Stomach (tissue), 9 donors: ENCODE data around the gene WDR89. TPM values are rescaled to one million over a fixed set of nuclear protein-coding genes. Genes with fewer than 3 reads are reported as not detected.

Experiments
- DNase-seq, 2 donors: peaks; one replicate each; pipeline versions ENCODE4 v3.0.0 to v3.0.0-alpha.2; 2013 to 2019
- H3K27ac ChIP-seq, 5 donors: fragments of 200-600 bp in 4 of 5; sonication (generic) in 4 of 5; one replicate each; pipeline ENCODE4 v1.5.1; 2013 to 2019; ENCODE audit warnings: mild to moderate bottlenecking in 1 of 5, moderate library complexity in 1 of 5
- H3K27me3 ChIP-seq, 3 donors: fragments of 200-600 bp; sonication (generic); one replicate each; pipeline ENCODE4 v1.5.1; 2017 to 2019; ENCODE audit warnings: mixed run types in 1 of 3
- H3K36me3 ChIP-seq, 4 donors: fragments of 200-600 bp; sonication (generic); 1 replicate in 3 of 4; 2 replicates in 1 of 4; pipeline ENCODE4 v1.5.1; 2016 to 2019
- H3K4me1 ChIP-seq, 4 donors: fragments of 200-600 bp; sonication (generic); one replicate each; pipeline ENCODE4 v1.5.1; 2016 to 2019
- H3K4me3 ChIP-seq, 4 donors: fragments of 200-600 bp; sonication (generic) in 3 of 4; one replicate each; pipeline ENCODE4 v1.5.1; 2016 to 2019; ENCODE audit warnings: mild to moderate bottlenecking in 1 of 4
- H3K9me3 ChIP-seq, 4 donors: fragments of 200-600 bp; sonication (generic); one replicate each; pipeline ENCODE4 v1.5.1; 2016 to 2019
- EP300 ChIP-seq: sonication (generic); formaldehyde crosslinking; IDR thresholded peaks from one replicate; pipeline ENCODE4 v1.6.1; 2017; ENCODE audit warnings: antibody characterized with exemption
- POLR2A ChIP-seq, 4 donors: fragments of 450-650 bp; IDR thresholded peaks; one replicate each; pipeline ENCODE4 v1.6.1; 2016; ENCODE audit warnings: antibody characterized with exemption in 4 of 4, control low read depth in 2 of 4, mild to moderate bottlenecking in 1 of 4, moderate library complexity in 1 of 4
- POLR2AphosphoS5 ChIP-seq, 3 donors: sonication (generic); formaldehyde crosslinking; IDR thresholded peaks; one replicate each; pipeline ENCODE4 v1.6.1; 2016; ENCODE audit warnings: antibody characterized with exemption in 3 of 3
- WGBS, 5 donors: extraction: QIAGEN DNeasy Blood & Tissue Kit in 3 of 5; methylation state at CpG; one replicate each; pipeline versions ENCODE4 v1.1.5 to v1.1.7; 2013 to 2018; 5-methylcytosine and 5-hydroxymethylcytosine counted together
- intact Hi-C: fragments of 100-400 bp; cut with DNase I; formaldehyde crosslinking; loops from one replicate; pipeline ENCODE4 v1.15.1; 2023; ENCODE audit warnings: low total_unique reads
- polyA plus RNA-seq, 3 donors: library from polyadenylated mRNA; stranded (reverse); fragments of 200-250 nt; gene quantifications; one replicate each; pipeline ENCODE4 v1.2.3, GENCODE V29; 2013
- small RNA-seq, 4 donors: library from RNA; depleted of rRNA; stranded (forward); fragments of <200 nt; gene quantifications; one replicate each; pipeline ENCODE3, GENCODE V24; 2016
- total RNA-seq, 5 donors: library from RNA; depleted of rRNA; stranded (reverse); fragments of >200 nt; gene quantifications; one replicate each; pipeline versions ENCODE4 v1.1.0 to v1.2.3, GENCODE V29; 2014 to 2016
- TF ChIP-seq, protein P1 (sequence below), 7 experiments: fragments of 450-650 bp in 4 of 7; fragments of 200-600 bp in 3 of 7; sonication (generic) in 3 of 7; IDR thresholded peaks; one replicate each; pipeline ENCODE4 v1.5.1; 2016 to 2019; ENCODE audit warnings: antibody characterized with exemption in 7 of 7, control low read depth in 2 of 7, mild to moderate bottlenecking in 1 of 7
- donor health status: healthy with polysubstance abuse.
- donor health status: Bipolar disorder and iron deficiency.
- donor health status: healthy.

The WDR89 gene
- total and polyA plus RNA-seq, 8 donors = 0.29 to 15.4 (median 4.1) TPM

DNA sequence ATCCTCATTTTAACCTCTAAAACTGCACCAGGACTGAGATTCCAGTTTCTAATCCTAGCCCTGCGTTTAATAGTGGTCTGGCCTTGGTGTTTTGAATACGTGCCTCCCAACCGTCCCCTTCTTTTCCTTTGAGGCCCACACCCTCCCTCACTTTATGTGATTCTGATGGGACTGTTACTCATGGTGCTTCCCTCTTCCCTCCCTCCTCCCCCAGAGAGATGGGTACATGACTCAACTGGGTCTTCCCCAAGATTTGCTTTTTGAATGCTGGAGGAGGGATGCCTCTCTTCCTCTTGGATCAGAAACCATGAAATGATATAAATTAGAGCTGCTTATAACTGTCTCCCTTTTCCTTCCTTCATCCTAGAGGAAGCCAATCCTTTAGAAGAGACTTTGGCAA lies 90.3 kb downstream of the WDR89 start:
- no peaks in the 10 kb centered on the region for H3K27me3 ChIP-seq
- H3K9me3 ChIP-seq = no peaks in the 10 kb centered on the region
- H3K27ac ChIP-seq = no peak overlapping the region
- H3K4me1 ChIP-seq = no peaks in the 10 kb centered on the region
- 56 to 76% (median 59%) methylated on average over 3 of the region's 3 CpGs for WGBS, 5 donors
- no peaks in the 10 kb centered on the region for H3K36me3 ChIP-seq
- TF ChIP-seq EP300 (no peak), POLR2AphosphoS5 (IDR thresholded peaks at IDR 0.05) (no peak), POLR2A (IDR thresholded peaks at IDR 0.05) (no peak)
- TF ChIP-seq, protein P1, sequence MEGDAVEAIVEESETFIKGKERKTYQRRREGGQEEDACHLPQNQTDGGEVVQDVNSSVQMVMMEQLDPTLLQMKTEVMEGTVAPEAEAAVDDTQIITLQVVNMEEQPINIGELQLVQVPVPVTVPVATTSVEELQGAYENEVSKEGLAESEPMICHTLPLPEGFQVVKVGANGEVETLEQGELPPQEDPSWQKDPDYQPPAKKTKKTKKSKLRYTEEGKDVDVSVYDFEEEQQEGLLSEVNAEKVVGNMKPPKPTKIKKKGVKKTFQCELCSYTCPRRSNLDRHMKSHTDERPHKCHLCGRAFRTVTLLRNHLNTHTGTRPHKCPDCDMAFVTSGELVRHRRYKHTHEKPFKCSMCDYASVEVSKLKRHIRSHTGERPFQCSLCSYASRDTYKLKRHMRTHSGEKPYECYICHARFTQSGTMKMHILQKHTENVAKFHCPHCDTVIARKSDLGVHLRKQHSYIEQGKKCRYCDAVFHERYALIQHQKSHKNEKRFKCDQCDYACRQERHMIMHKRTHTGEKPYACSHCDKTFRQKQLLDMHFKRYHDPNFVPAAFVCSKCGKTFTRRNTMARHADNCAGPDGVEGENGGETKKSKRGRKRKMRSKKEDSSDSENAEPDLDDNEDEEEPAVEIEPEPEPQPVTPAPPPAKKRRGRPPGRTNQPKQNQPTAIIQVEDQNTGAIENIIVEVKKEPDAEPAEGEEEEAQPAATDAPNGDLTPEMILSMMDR (IDR thresholded peaks at IDR 0.05) = no peak
- intact Hi-C loops = no loop called here
- DNase-seq = no peak
- H3K4me3 ChIP-seq = no peak overlapping the region

DNA sequence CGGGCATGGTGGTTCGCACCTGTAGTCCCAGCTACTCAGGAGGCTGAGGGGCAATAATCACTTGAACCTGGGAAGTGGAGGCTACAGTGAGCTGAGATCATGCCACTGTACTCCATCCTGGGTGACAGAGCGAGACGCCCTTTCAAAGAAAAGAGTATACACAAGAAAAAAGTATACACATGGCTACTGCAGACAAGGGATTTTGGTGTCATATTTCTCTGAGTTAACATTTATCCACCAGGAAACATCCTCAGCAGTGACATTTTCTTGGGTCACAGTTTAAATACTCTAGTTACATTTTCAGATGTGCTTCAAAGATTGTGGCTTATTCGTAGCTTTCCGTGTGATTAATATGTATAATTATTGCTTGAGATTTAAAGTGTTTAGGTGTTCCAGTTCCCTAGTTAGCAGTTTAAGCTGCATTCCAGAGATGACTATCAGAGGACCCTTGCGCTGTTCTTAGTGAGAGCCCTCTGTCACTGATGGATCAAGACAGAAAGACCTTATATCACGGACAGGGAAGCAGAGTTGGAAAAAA lies 93.8 kb downstream of the WDR89 start:
- H3K4me3 ChIP-seq = no peak overlapping the region
- intact Hi-C loops = loop anchor here (5.0 kb wide), 1 partner anchor 151 kb away; no protein-coding TSS in a partner anchor
- DNase-seq = no peak
- no peak overlapping the region for H3K27ac ChIP-seq
- H3K4me1 ChIP-seq = peaks cover 0 to 14% (median 9%) of the 10 kb centered on the region in 4 donors
- WGBS, 5 donors = 54 to 64% (median 62%) methylated on average over 8 of the region's 8 CpGs
- no peaks in the 10 kb centered on the region for H3K9me3 ChIP-seq
- H3K27me3 ChIP-seq = no peaks in the 10 kb centered on the region
- TF ChIP-seq POLR2AphosphoS5 (IDR thresholded peaks at IDR 0.05) (no peak), POLR2A (IDR thresholded peaks at IDR 0.05) (no peak), EP300 (no peak)
- TF ChIP-seq, protein P1 (IDR thresholded peaks at IDR 0.05) = no peak
- H3K36me3 ChIP-seq = no peaks in the 10 kb centered on the region

Small RNA genes within 50 kb of the gene (small RNA-seq; reads per million reads assigned to genes)
- gene RF00012 = 0 reads per million in 4 donors
- gene RF00019 = 0 reads per million in 4 donors
- gene RNU6-1162P = 0 reads per million in 4 donors
- gene RNU6-597P = 0 reads per million in 4 donors

Other genes with a start within 250 kb of the WDR89 start
- 10 to 100 TPM; 12.7 to 32.9 (median 18.0) TPM for gene PPP2R5E, start 98.5 kb downstream of the WDR89 start, total RNA-seq
- gene PPP2R5E, start 98.5 kb downstream of the WDR89 start, polyA plus RNA-seq = 10 to 100 TPM in 1 of 3 donors, 1 to 10 TPM in 2; 7.2 to 10.5 (median 8.2) TPM
- 10 to 100 TPM; 13.2 to 37.7 (median 23.5) TPM for gene SGPP1, start 86.2 kb upstream of the WDR89 start, total RNA-seq
- 1 to 10 TPM; 2.7 to 5.6 (median 3.2) TPM for gene SGPP1, start 86.2 kb upstream of the WDR89 start, polyA plus RNA-seq
- gene SYNE2, start 211.1 kb upstream of the WDR89 start, total RNA-seq = 100 to 1,000 TPM; 101 to 280 (median 167) TPM
- 10 to 100 TPM; 14.4 to 38.5 (median 16.2) TPM for gene SYNE2, start 211.1 kb upstream of the WDR89 start, polyA plus RNA-seq